ENCODE measurements around the gene TP53.

- TF ChIP-seq CTCF (IDR thresholded peaks at IDR 0.05): no peak
- TF ChIP-seq ZFX (IDR thresholded peaks at IDR 0.05; ENCODE audit: borderline replicate concordance): no peak
Measured at GRCh38 chr17:7703584-7704479, 16.5 kb upstream of the TP53 start.

Measured in 22Rv1 (cell line).